PC-3 (cell line): Measurements from ENCODE around the gene FAM229B.

Experiments
- EZH2 ChIP-seq: fragments of 300-600 bp; sonication (generic); IDR thresholded peaks from one replicate; pipeline ENCODE4 v1.6.1; 2017; ENCODE audit warnings: antibody characterized with exemption, mild to moderate bottlenecking, low read length; ENCODE audit not compliant: unreplicated experiment
- EZH2phosphoT487 ChIP-seq: fragments of 300-600 bp; sonication (generic); IDR thresholded peaks from 2 replicates; pipeline ENCODE4 v1.6.1; 2018; ENCODE audit warnings: mild to moderate bottlenecking, antibody characterized with exemption, low read length, borderline replicate concordance
- TF ChIP-seq, protein P1 (sequence below): fragments of 300-600 bp; sonication (generic); conservative IDR thresholded peaks from 2 replicates; pipeline ENCODE4 v1.5.1; 2017; ENCODE audit warnings: antibody characterized with exemption, low read depth, mild to moderate bottlenecking, low read length

DNA sequence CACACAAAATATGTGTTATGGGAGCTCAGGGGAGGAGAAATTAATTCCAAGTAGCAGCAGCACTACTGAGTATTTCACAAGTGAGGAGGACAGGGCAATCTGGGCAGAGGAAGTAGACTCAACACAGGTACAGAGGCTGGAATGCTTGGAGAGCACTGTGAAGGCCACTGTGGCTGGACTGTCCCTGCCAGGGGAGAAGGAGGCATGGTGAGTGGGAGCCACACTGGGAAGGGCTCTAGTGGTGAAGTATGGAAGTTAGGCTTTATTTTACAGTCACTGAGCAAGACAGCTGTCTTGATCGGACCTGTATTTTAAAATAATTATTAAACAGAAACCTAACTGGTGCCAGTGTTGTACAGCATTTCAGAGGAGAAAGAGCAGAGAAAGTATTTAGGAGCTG is 28.8 kb downstream of the FAM229B start:
- TF ChIP-seq, protein P1, sequence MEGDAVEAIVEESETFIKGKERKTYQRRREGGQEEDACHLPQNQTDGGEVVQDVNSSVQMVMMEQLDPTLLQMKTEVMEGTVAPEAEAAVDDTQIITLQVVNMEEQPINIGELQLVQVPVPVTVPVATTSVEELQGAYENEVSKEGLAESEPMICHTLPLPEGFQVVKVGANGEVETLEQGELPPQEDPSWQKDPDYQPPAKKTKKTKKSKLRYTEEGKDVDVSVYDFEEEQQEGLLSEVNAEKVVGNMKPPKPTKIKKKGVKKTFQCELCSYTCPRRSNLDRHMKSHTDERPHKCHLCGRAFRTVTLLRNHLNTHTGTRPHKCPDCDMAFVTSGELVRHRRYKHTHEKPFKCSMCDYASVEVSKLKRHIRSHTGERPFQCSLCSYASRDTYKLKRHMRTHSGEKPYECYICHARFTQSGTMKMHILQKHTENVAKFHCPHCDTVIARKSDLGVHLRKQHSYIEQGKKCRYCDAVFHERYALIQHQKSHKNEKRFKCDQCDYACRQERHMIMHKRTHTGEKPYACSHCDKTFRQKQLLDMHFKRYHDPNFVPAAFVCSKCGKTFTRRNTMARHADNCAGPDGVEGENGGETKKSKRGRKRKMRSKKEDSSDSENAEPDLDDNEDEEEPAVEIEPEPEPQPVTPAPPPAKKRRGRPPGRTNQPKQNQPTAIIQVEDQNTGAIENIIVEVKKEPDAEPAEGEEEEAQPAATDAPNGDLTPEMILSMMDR: no peak
- TF ChIP-seq EZH2 (no peak), EZH2phosphoT487 (no peak)
